GM12892 (cell line): Measurements from ENCODE around the gene CTDP1.

Experiments
- DNase-seq: peaks from one replicate; pipeline ENCODE4 v3.0.0; 2011; ENCODE audit not compliant: insufficient read length
- FAIRE-seq: peaks from 2 replicates; lab custom pipeline; 2011; peaks lifted over from hg19 to GRCh38; lab: Jason Lieb, UNC
- POLR2A ChIP-seq: IDR thresholded peaks from 2 replicates; pipeline ENCODE4 v1.6.1; 2011; ENCODE audit warnings: low read depth, low read length, control low read depth
- POLR2AphosphoS5 ChIP-seq: IDR thresholded peaks from 2 replicates; pipeline ENCODE4 v1.6.1; 2011; ENCODE audit warnings: low read depth, low read length, control low read depth
- TAF1 ChIP-seq: IDR thresholded peaks from 2 replicates; pipeline ENCODE4 v1.6.1; 2011; ENCODE audit warnings: low read depth, mild to moderate bottlenecking, control low read depth, low read length, borderline replicate concordance

Gene CTDP1

DNA sequence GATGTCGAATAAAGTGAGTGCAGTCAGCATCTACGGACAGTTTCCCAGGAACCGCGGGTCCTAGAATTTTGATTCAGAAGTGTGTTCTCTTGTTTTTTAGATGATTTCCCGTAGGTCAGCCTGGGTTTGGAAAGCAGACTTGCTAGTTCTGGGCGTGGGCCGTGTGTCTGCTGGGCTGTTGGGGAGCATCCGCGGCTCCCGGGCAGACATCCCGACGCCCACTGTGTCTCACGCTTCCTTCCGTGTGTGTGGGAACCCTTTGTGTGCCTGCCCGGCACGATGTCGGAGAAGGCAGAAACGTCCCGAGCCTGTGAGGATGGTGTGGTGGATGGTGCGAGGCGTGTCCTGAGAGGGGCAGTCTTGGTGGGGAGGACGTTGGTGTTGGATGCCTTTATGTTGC lies 18.4 kb downstream of the CTDP1 start:
- FAIRE-seq (no peak), DNase-seq (no peak)
- no peak for TF ChIP-seq TAF1
- no peak for TF ChIP-seq POLR2AphosphoS5
- TF ChIP-seq POLR2A: no peak

DNA sequence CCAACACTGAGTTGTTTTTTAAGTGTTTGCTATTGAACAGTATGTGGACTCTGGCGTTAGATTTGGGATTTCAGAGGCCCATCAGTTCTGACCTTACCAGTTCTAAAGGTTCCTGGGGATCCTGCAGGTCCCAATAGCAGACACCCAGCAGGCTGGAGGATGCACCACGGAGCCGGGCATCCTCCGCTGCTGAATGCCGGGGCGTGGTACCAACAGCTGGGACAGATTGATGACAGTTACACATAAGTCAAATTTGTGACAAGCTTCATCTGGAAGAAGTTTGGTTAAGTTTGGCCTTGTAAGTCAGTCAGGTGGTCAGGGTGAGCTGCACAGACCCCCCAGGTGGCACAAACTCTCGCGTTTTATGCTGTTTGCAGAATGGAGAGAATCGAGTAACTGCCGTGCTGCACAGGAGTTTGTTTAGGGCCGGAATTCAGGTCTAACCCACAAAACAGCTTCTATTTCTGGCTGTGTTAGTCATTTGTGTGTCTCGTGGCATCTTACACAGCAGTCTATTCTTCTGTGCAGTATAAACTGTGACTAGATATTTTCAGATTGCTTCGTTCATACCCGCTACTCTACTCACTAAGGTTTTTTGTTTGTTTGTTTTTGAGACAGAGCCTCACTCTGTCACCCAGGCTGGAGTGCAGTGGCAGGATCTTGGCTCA lies 19.2 kb downstream of the CTDP1 start:
- DNase-seq (no peak), FAIRE-seq (no peak)
- TF ChIP-seq POLR2A (no peak), TAF1 (no peak), POLR2AphosphoS5 (no peak)

DNA sequence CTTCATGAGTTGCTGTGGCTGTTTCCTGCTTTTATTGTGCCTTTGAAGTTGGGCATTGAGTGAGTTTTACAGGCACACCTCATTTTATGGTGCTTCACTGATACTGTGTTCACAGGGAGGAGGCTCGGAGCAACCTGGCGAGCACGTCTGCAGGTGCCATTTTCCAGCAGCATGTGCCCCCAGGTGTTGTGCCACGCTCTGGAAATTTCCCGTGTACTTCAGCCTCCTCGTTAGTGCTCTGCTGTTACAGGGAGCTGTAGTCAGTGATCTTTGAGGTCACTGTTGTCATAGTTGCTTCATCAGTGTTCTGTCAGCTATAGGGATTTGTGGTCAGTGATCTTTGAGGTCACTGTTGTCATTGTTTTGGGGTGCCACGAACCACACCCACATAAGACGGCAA lies 20.1 kb downstream of the CTDP1 start:
- no peak for TF ChIP-seq POLR2A
- TF ChIP-seq TAF1: no peak
- no peak for TF ChIP-seq POLR2AphosphoS5
- DNase-seq (no peak), FAIRE-seq (no peak)

DNA sequence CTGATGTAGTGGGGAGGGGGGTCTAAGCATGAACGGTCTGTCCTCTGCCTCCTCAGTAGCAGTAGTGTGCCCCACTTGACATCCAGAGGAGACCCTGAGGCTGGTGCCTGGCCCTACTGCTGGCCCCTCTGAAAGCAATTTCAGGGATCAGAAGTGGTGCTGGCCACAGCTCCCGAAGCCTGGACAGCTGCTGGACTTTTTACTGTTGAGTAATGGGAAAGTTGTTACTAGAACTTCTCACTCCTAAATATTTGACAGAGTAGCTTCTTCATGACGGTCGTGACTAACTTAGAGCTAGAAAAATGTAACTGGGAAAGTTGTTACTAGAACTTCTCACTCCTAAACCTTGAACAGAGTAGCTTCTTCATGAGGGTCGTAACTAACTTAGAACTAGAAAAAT lies 23.3 kb downstream of the CTDP1 start:
- DNase-seq (no peak), FAIRE-seq (no peak)
- no peak for TF ChIP-seq POLR2A
- TF ChIP-seq POLR2AphosphoS5: no peak

DNA sequence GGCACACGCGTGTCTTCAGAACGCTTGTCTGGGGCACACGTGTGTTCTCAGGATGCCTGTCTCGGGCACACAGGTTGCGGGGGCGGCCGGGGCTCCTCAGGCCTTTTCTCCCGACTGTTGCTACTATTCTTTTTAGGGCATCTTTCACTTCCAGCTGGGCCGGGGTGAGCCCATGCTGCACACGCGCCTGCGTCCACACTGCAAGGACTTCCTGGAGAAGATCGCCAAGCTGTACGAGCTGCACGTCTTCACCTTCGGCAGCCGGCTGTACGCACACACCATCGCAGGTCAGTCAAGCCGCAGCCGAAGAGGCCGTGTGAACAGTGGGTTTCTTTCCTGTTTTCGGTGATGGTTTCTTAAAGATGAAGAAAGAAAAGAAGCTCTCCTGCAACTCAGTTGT lies 25.0 kb downstream of the CTDP1 start:
- TF ChIP-seq POLR2A (no peak), POLR2AphosphoS5 (no peak)
- DNase-seq (no peak), FAIRE-seq (no peak)

DNA sequence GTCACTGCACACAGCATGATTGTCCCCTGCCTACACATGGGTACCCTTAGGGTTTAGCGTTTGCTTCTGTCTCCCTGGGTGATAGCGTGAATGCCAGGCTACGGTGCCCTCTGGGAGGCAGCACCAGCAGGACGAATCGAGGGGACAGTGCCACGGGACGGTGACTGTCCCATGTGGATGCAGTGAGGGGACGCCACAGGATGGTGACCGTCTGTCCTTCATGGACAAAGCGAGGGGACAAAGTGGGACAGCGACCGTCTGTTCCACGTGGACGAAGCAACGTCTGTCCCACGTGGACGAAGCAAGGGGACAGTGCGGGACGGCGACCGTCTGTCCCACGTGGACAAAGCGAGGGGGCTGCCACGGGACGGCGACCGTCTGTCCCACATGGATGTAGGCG lies 25.7 kb downstream of the CTDP1 start:
- TF ChIP-seq POLR2A (no peak), TAF1 (no peak), POLR2AphosphoS5 (no peak)
- DNase-seq (no peak), FAIRE-seq (no peak)

DNA sequence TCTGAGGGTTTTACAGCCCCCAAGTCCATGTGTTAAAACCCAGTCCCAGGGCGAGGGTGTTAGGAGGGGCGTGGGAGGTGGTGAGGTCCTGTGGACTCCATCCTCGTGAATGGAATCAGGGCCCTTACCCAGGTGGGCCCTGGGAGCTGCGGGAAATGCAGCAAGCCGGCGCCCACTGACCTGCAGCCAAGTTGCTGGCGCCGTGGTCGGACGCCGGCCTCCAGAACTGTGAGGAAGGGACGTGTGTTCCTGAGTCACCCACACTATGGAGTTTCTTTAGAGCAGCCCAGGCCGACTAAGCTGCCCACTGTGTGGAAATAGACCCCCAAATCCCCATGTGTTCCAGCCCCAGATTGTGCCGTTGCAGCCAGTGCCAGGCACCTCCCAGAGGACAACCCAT lies 26.4 kb downstream of the CTDP1 start:
- DNase-seq (no peak), FAIRE-seq (no peak)
- no peak for TF ChIP-seq TAF1

DNA sequence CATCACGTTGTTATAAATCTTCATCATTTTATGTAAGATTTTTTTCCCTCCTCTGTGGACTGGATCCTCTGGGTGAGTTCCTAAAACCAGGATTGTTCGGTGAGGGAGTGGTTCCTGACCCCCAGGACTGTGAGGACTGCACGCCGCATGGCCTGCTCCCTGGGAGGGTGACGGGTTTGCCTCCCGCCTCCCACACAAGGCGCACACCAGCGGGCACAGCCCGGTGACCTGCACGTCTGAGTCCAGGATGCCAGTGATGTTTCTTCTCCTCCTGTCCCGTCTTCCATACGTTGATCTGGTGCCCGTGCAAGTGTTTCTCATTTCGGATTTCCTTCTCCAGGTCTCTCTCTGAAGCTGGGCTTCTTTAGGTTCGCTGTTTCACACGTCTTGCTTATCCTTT lies 27.1 kb downstream of the CTDP1 start:
- no peak for DNase-seq
- no peak for FAIRE-seq
- no peak for TF ChIP-seq POLR2AphosphoS5
- TF ChIP-seq TAF1: no peak
- no peak for TF ChIP-seq POLR2A

DNA sequence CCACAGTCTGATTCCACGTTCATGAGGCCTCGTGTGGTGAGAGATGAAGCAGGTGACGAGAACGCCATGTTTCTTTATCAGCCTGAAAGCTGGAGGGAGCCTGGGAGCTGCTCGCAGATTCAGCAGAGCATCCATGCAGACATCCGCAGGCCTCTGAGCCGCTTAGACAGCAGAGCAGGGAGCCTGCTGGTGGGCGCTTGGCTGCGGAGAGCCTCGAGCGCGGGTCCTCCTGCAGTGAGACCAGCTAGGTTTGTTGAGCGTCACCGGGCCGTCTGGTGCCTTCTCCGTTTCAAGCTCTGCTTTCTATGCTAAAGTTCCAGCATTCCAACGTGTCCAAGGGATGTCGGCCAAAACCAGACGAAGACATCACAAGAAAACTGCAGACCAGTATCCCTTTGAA lies 27.6 kb downstream of the CTDP1 start:
- DNase-seq (no peak), FAIRE-seq (no peak)

DNA sequence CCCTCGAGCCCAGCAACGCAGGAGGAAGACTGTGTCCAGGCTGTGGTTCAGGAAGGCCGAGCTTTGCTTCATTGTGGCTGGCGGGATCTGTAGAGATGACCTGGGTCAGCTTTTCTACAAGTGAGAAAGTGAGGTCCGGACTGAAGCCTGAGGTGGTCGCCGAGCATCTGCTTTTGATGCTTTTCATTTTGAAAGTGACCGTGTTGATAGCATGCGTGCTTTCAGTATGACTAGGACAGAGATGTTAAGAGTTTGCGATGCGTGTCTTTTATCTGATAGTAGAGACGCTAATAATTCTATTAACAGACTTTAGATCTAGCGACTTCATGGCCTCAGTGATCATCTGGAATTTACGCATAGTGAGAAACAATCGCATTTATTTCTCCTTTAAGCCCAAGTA lies 28.1 kb downstream of the CTDP1 start:
- TF ChIP-seq POLR2AphosphoS5: no peak
- FAIRE-seq (no peak), DNase-seq (no peak)

More for the DNA sequence above, 27.6 kb downstream of the CTDP1 start:
- TF ChIP-seq POLR2A (no peak), POLR2AphosphoS5 (no peak), TAF1 (no peak)

DNA sequence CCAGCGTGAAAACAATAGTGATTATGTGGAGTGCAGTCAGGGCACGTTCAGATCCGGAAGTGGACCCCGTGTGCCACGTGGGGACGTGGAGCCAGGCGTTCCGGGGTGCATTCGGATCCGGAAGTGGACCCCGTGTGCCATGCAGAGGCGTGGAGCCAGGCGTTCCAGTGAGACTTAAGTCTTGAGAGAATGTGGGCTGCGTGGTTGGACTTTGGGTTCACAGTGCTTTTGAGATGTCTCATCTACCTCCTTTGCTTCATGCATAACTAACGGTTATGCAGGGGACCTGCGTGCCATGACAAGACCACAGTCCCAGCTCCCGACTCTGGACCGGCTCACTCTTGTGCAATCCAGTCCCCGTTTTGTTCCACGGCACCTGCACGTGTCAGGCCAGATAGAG lies 28.8 kb downstream of the CTDP1 start:
- FAIRE-seq: no peak
- DNase-seq: no peak
- no peak for TF ChIP-seq POLR2AphosphoS5
- TF ChIP-seq TAF1: no peak
- no peak for TF ChIP-seq POLR2A

DNA sequence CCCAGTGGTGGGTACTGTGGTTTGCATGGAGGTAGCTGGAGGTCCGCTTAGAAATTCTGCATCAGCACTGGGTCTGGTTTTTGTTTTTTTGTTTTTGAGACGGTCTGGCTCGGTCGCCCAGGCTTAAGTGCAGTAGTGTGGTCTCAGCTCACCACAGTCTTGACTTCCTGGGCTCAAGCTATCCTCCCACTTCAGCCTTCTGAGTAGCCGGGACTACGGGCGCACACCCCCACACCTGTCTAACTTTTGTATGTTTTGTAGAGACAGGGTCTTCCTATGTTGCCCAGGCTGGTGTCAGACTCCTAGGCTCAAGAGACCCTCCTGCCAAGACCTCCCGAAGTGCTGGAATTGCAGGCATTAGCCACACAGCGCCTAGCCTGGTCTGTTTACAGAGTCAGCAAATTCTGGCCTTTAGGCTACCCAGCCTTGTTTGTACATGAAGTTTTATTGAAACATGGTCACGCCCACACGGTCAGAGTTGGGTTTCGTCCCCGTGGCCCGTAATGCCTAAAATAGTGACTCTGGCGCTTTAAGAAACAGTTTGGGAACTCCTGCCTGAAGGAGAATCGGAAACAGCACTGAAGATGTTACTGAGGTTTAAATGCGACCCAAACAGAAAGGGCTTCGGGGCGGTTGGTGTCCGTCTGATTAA lies 32.7 kb downstream of the CTDP1 start:
- FAIRE-seq: no peak

DNA sequence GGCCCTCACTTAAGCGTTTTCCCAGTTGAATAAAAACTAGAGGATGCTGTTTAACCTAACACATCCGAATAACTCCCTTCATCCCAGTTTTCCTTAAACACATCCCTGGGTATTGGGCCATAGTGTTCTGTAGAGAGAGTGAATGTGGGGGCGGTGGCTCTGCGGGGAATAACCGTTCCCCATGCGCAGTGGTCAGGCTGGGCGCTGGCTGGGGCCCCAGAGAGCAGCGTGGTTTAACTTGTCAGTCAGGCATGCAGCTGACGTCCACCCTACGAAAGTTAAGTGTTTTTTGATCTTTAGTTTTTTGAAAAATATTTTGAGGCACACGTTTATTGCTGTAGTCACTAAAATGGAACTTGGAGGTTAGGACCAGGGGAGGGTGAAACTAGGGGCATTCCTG lies 33.7 kb downstream of the CTDP1 start:
- no peak for DNase-seq
- TF ChIP-seq TAF1: no peak
- no peak for TF ChIP-seq POLR2A
- no peak for TF ChIP-seq POLR2AphosphoS5
- no peak for FAIRE-seq

More for the DNA sequence above, 32.7 kb downstream of the CTDP1 start:
- DNase-seq: no peak
- TF ChIP-seq POLR2AphosphoS5: no peak
- no peak for TF ChIP-seq TAF1
